HFF-Myc (cell line): ENCODE data around the gene ARMH3.

Experiments
- DNase-seq: peaks from one replicate; pipeline ENCODE4 v3.0.0-alpha.2; 2011; ENCODE audit warnings: low read depth; ENCODE audit errors: extremely low read depth
- H3K4me3 ChIP-seq: replicated peaks from 2 replicates; pipeline ENCODE4 v1.5.1; 2011; ENCODE audit warnings: low read depth, mild to moderate bottlenecking, control low read depth, low read length
- CTCF ChIP-seq: IDR thresholded peaks from 2 replicates; pipeline ENCODE4 v1.5.1; 2012; ENCODE audit warnings: mild to moderate bottlenecking, low read depth, low read length, control low read depth; ENCODE audit errors: missing control alignments

The ARMH3 gene

DNA sequence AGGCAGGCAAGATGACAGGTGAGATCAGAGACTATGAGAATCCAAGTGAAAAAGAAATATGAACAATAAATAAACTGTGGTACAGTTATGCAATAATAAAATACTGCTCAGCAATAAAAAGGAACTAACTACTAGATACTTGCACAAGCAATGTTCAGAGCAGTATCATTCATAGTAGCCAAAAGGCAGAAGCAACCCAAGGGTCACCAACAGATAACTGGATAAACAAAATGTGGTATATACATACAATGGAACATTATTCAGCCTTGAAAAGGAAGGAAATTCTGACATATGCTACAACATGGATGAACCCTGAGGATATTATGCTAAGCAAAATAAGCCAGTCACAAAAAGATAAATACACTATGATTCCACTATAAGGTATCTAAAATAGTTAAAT lies 135.4 kb downstream of the ARMH3 start:
- DNase-seq, result no peak
- no peak overlapping the region for H3K4me3 ChIP-seq
- TF ChIP-seq CTCF, result no peak

DNA sequence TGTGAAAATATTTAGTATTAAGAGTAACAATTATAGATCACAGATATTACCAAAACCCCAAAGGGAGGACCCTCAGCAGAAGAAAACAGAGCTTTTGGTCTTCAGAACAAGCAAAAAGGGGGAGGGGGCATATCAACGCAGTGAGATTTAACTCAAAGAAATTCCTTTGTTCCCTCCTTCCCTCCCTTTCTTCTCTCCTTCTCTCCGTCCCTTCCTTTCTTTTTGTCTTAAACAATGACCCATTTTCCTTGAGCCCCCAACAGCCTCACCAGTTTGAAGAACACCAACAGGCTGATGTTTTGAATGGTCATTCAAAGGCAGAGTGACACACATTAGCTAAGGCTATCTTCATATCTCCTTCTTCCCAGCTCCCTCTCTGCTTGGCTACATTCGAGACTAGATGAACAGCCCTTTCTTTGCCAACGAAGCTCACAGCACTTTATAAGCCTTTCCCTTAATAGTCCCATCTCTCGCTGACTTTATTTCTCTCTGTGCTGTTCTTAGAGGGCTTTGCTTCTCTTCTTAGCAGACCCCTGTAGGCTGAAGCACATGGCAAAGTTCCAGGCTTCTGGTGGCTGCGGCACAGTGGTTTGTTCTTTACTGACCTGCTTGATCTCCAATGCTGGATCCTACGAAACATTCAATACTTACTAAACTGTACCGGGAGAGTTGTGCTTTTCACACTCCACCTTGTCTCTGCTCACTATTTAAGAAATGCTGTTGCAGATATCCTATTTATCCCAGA lies 136.8 kb downstream of the ARMH3 start:
- DNase-seq, result no peak
- no peak overlapping the region for H3K4me3 ChIP-seq
- TF ChIP-seq CTCF, result no peak

- H3K4me3 ChIP-seq, result no peak overlapping the region
- TF ChIP-seq CTCF, result no peak
- DNase-seq, result no peak
Observed at GRCh38 chr10:101912561-101913179, 143.3 kb downstream of the ARMH3 start.

DNA sequence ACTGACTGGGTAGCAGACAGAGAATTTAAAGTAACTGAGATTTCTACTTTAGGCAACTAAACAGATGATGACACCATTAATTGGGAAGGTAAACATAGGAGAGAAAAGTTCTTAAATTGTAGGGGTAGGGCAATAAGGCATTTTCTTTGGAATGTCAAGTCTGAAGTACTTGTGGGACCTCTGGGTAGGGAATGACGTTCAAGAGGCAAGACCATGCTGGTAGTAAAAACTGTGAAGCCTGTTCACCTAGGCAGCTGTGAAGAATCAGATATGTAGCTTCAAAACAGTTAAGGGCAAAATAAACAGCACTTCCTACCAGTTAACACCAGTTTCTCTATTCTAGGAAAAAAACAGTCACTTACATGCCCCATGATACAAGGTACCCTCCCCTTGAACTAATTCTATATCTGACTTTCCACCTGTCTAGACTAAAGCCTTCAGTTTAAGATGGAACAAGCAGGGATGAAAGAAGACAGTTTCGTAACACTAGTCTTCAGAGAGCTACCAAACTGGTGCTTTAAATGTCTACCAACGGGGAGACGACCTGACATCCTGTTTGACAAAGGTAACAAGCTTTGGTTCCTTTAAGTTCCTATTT lies 149.3 kb downstream of the ARMH3 start:
- H3K4me3 ChIP-seq, result no peak overlapping the region
- no peak for TF ChIP-seq CTCF
- DNase-seq, result no peak

DNA sequence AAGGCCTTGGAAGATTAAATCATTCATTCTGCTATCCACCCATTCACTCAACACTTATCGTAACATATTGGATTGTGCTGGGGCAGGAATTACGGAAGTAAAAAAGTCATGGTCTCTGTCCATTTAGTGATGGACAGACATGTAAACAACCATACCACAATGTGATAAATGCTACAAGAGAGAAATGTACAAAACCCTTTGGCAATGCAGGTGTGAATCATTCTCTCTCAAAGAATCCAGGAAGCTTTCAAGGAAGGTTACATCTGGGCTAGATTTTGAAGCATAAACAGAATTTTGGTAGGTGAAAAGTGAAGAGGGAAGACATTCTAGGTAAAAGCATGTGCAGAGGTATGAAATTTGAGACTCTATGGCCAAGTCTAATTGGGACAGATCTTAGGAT lies 150.7 kb downstream of the ARMH3 start:
- H3K4me3 ChIP-seq, result no peak overlapping the region
- no peak for TF ChIP-seq CTCF
- no peak for DNase-seq

DNA sequence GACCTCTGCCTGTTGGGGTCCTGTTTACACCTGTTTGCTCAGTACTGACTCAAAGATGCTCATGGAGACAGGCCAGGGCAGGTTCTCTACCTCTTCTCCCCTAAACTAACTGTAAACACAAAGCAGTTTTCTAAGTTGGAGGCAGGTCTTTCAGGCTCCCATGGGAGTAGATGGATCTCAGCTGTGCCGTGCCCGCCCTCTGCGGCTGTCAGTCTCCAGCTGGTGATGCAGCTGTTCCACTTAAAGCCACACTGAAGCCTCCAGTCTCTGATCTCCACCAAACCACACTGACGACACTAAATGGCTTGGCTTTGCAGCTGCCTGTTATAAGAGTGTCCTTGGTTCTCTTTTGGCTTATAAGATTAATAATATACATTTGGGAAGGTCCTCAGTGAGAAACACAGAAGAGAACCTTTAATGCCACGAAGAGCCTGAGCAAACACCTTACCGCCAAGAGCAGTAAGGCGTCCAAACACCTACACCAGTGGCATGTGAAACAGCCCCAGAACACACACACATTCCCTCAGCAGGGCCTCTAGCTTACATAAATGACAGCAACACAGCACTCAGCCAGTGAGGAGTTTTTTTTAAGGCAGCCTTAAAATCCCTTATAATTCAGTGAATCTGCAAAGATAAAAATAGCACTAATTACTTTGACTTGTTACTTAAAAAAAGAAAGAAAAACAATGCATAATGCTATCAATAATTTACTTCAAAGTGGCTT lies 152.0 kb downstream of the ARMH3 start:
- no peak for TF ChIP-seq CTCF
- DNase-seq, result no peak
- no peak overlapping the region for H3K4me3 ChIP-seq
